Liver (tissue), 3 donors: ENCODE data around the gene KLHL30.

Source experiments
- CTCF ChIP-seq: fragments of 150-350 bp; IDR thresholded peaks from 2 replicates; pipeline ENCODE4 v1.5.1; 2017; ENCODE audit warnings: improper control_type of control experiment, low read depth, low read length; ENCODE audit not compliant: missing input control
- EGR1 ChIP-seq, 2 donors: IDR thresholded peaks; 2 replicates each; pipeline ENCODE4 v1.6.1; 2016 to 2018; ENCODE audit warnings: antibody characterized with exemption in 2 of 2, low read depth in 2 of 2
- FOXA1 ChIP-seq: IDR thresholded peaks from 2 replicates; pipeline ENCODE4 v1.6.1; 2016; ENCODE audit warnings: antibody characterized with exemption
- FOXA2 ChIP-seq: IDR thresholded peaks from 2 replicates; pipeline ENCODE4 v1.6.1; 2016; ENCODE audit warnings: antibody characterized with exemption
- GABPA ChIP-seq, 2 donors: IDR thresholded peaks in 1 of 2; conservative IDR thresholded peaks in 1 of 2; 2 replicates each; pipeline ENCODE4 v1.6.1; 2016; ENCODE audit warnings: antibody characterized with exemption in 2 of 2, mild to moderate bottlenecking in 1 of 2, moderate library complexity in 1 of 2
- MAX ChIP-seq: IDR thresholded peaks from 2 replicates; pipeline ENCODE4 v1.6.1; 2016; ENCODE audit warnings: antibody characterized with exemption
- RAD21 ChIP-seq, 2 donors: IDR thresholded peaks; 2 replicates each; pipeline ENCODE4 v1.6.1; 2016; ENCODE audit warnings: antibody characterized with exemption in 2 of 2, mild to moderate bottlenecking in 2 of 2
- REST ChIP-seq: IDR thresholded peaks from 2 replicates; pipeline ENCODE4 v1.6.1; 2016; ENCODE audit warnings: antibody characterized with exemption, mild to moderate bottlenecking
- RXRA ChIP-seq, 2 donors: IDR thresholded peaks; 2 replicates each; pipeline ENCODE4 v1.6.1; 2017 to 2018; ENCODE audit warnings: antibody characterized with exemption in 2 of 2, mild to moderate bottlenecking in 1 of 2
- SP1 ChIP-seq: IDR thresholded peaks from 2 replicates; pipeline ENCODE4 v1.6.1; 2018; ENCODE audit warnings: antibody characterized with exemption, mild to moderate bottlenecking
- TAF1 ChIP-seq: conservative IDR thresholded peaks from 2 replicates; pipeline ENCODE4 v1.6.1; 2016; ENCODE audit warnings: antibody characterized with exemption, mild to moderate bottlenecking
- YY1 ChIP-seq: IDR thresholded peaks from 2 replicates; pipeline ENCODE4 v1.6.1; 2016; ENCODE audit warnings: antibody characterized with exemption, mild to moderate bottlenecking
- donor health status: healthy.
- donor health status: healthy.

- TF ChIP-seq CTCF: no peak
- TF ChIP-seq SP1: no peak
- no peak for TF ChIP-seq MAX
- TF ChIP-seq FOXA1: no peak
- no peak for TF ChIP-seq RAD21 (IDR thresholded peaks at IDR 0.05)
- no peak for TF ChIP-seq REST
- TF ChIP-seq YY1: no peak
- TF ChIP-seq FOXA2: no peak
- TF ChIP-seq TAF1: no peak
- TF ChIP-seq RXRA (IDR thresholded peaks at IDR 0.05): no peak
- TF ChIP-seq GABPA (IDR thresholded peaks at IDR 0.05 in 1 of 2, conservative IDR thresholded peaks at IDR 0.05 in 1 of 2): no peak
- no peak for TF ChIP-seq EGR1 (IDR thresholded peaks at IDR 0.05; ENCODE audit: low read depth in 2 of 2)
Measured at GRCh38 chr2:238096311-238097011, 42.0 kb upstream of the KLHL30 start.
